CD4-positive, CD25-positive, alpha-beta regulatory T cell (primary cell): ENCODE results near the gene JARID2. TPM values are rescaled to one million over a fixed set of nuclear protein-coding genes. Genes with fewer than 3 reads are reported as not detected.

Experiments used
- ATAC-seq, 2 donors: fragments of 150-1000 bp; cut with Tn5 transposase; one replicate each; pipeline ENCODE4 v1.10.0; 2021; ENCODE audit warnings: low read depth in 2 of 2, moderate number of reproducible peaks in 2 of 2, moderate library complexity in 1 of 2
- DNase-seq, 3 donors: peaks; one replicate each; pipeline versions ENCODE4 v3.0.0 to v3.0.0-alpha.2; 2012 to 2022; ENCODE audit warnings: mixed read lengths in 1 of 3
- H3K27ac ChIP-seq: one replicate; pipeline ENCODE4 v1.7.0; 2013; ENCODE audit warnings: mild to moderate bottlenecking, low read length; ENCODE audit not compliant: insufficient read depth, poor library complexity, severe bottlenecking
- H3K27me3 ChIP-seq: one replicate; pipeline ENCODE4 v1.7.0; 2013; ENCODE audit warnings: low read length; ENCODE audit not compliant: control insufficient read depth, insufficient read depth
- H3K36me3 ChIP-seq: one replicate; pipeline ENCODE4 v1.7.0; 2013; ENCODE audit warnings: mild to moderate bottlenecking, low read length, moderate library complexity; ENCODE audit not compliant: control insufficient read depth, insufficient read depth
- H3K4me1 ChIP-seq: 2 replicates; pipeline ENCODE4 v1.7.0; 2013; ENCODE audit warnings: mild to moderate bottlenecking, low read length; ENCODE audit not compliant: insufficient read depth, control insufficient read depth, poor library complexity, severe bottlenecking
- H3K4me3 ChIP-seq: one replicate; pipeline ENCODE4 v1.7.0; 2013; ENCODE audit warnings: low read depth, mild to moderate bottlenecking, low read length, moderate library complexity
- H3K9me3 ChIP-seq, 2 experiments: 1 replicate in 1 of 2; 2 replicates in 1 of 2; pipeline ENCODE4 v1.7.0; 2013; ENCODE audit warnings: low read length in 2 of 2, mild to moderate bottlenecking in 1 of 2, moderate library complexity in 1 of 2; ENCODE audit not compliant: control insufficient read depth in 2 of 2
- H3K27ac Mint-ChIP-seq, 3 donors: one replicate each; pipeline ENCODE4 v1.8.0; 2020 to 2022; ENCODE audit warnings: mild to moderate bottlenecking in 3 of 3, mixed read lengths in 3 of 3, moderate library complexity in 2 of 3
- H3K27me3 Mint-ChIP-seq: one replicate; pipeline ENCODE4 v1.8.0; 2022; ENCODE audit warnings: mild to moderate bottlenecking, mixed read lengths
- H3K36me3 Mint-ChIP-seq: one replicate; pipeline ENCODE4 v1.8.0; 2020; ENCODE audit warnings: mixed read lengths
- H3K4me1 Mint-ChIP-seq, 4 donors: one replicate each; pipeline ENCODE4 v1.8.0; 2020 to 2022; ENCODE audit warnings: mixed read lengths in 4 of 4, mild to moderate bottlenecking in 1 of 4
- H3K4me3 Mint-ChIP-seq, 4 donors: one replicate each; pipeline ENCODE4 v1.8.0; 2020 to 2022; ENCODE audit warnings: mild to moderate bottlenecking in 4 of 4, mixed read lengths in 4 of 4, moderate library complexity in 3 of 4
- H3K9me3 Mint-ChIP-seq, 7 donors: one replicate each; pipeline ENCODE4 v1.8.0; 2020 to 2022; ENCODE audit warnings: mixed read lengths in 7 of 7, mild to moderate bottlenecking in 3 of 7, moderate library complexity in 2 of 7
- polyA plus RNA-seq, 4 donors: library from polyadenylated mRNA; unstranded; fragments of 300-500 nt; fragmentation: Illumina TruSeq; gene quantifications; one replicate each; pipeline ENCODE4 v1.2.3, GENCODE V29; 2021
- total RNA-seq: library from RNA; stranded (reverse); gene quantifications from one replicate; pipeline ENCODE4 v1.2.3, GENCODE V29; 2022

The JARID2 gene
- total and polyA plus RNA-seq, 5 donors from 2014 or later: 4.1 to 26.1 (median 5.6) TPM

GRCh38 chr6:15372932-15373331 is 127.1 kb downstream of the JARID2 start:
- Histone ChIP-seq H3K4me1 (no peaks in the 10 kb centered on the region), H3K36me3 (peaks cover 10% of the 10 kb centered on the region), H3K9me3 (no peaks in the 10 kb centered on the region), H3K4me3 (no peak overlapping the region), H3K27me3 (no peaks in the 10 kb centered on the region), H3K27ac (no peak overlapping the region)
- ATAC-seq (no peak), DNase-seq (no peak)
- H3K36me3 Mint-ChIP-seq: peaks cover 20% of the 10 kb centered on the region
- H3K27me3 Mint-ChIP-seq: no peaks in the 10 kb centered on the region
- H3K4me3 Mint-ChIP-seq: no peak overlapping the region
- H3K4me1 Mint-ChIP-seq: peaks cover 18 to 48% (median 32%) of the 10 kb centered on the region in 4 donors
- peaks cover 0 to 4% (median 0%) of the 10 kb centered on the region in 7 donors for H3K9me3 Mint-ChIP-seq
- H3K27ac Mint-ChIP-seq: no peak overlapping the region

- no peak overlapping the region for H3K27ac Mint-ChIP-seq
- H3K4me1 ChIP-seq: no peaks in the 10 kb centered on the region
- no peaks in the 10 kb centered on the region for H3K27me3 Mint-ChIP-seq
- DNase-seq (no peak), ATAC-seq (no peak)
- no peaks in the 10 kb centered on the region for H3K9me3 ChIP-seq
- no peaks in the 10 kb centered on the region for H3K27me3 ChIP-seq
- H3K27ac ChIP-seq: no peak overlapping the region
- no peak overlapping the region for H3K4me3 Mint-ChIP-seq
- peaks cover 10% of the 10 kb centered on the region for H3K36me3 ChIP-seq
- peaks cover 18 to 48% (median 36%) of the 10 kb centered on the region in 4 donors for H3K4me1 Mint-ChIP-seq
- H3K4me3 ChIP-seq: no peak overlapping the region
- peaks cover 0 to 4% (median 0%) of the 10 kb centered on the region in 7 donors for H3K9me3 Mint-ChIP-seq
- peaks cover 13% of the 10 kb centered on the region for H3K36me3 Mint-ChIP-seq
Measured at GRCh38 chr6:15374119-15374518, 128.2 kb downstream of the JARID2 start.

GRCh38 chr6:15375018-15375417 is 129.1 kb downstream of the JARID2 start:
- H3K4me3 Mint-ChIP-seq: no peak overlapping the region
- no peak overlapping the region for H3K27ac ChIP-seq
- no peak for DNase-seq
- H3K36me3 Mint-ChIP-seq: peaks cover 13% of the 10 kb centered on the region
- H3K4me1 Mint-ChIP-seq: peaks cover 11 to 47% (median 29%) of the 10 kb centered on the region in 4 donors
- peaks cover 10% of the 10 kb centered on the region for H3K36me3 ChIP-seq
- no peak overlapping the region for H3K4me3 ChIP-seq
- no peaks in the 10 kb centered on the region for H3K9me3 ChIP-seq
- H3K27ac Mint-ChIP-seq: no peak overlapping the region
- no peaks in the 10 kb centered on the region for H3K4me1 ChIP-seq
- peaks cover 0 to 4% (median 0%) of the 10 kb centered on the region in 7 donors for H3K9me3 Mint-ChIP-seq
- ATAC-seq: no peak
- no peaks in the 10 kb centered on the region for H3K27me3 Mint-ChIP-seq
- H3K27me3 ChIP-seq: no peaks in the 10 kb centered on the region

DNA sequence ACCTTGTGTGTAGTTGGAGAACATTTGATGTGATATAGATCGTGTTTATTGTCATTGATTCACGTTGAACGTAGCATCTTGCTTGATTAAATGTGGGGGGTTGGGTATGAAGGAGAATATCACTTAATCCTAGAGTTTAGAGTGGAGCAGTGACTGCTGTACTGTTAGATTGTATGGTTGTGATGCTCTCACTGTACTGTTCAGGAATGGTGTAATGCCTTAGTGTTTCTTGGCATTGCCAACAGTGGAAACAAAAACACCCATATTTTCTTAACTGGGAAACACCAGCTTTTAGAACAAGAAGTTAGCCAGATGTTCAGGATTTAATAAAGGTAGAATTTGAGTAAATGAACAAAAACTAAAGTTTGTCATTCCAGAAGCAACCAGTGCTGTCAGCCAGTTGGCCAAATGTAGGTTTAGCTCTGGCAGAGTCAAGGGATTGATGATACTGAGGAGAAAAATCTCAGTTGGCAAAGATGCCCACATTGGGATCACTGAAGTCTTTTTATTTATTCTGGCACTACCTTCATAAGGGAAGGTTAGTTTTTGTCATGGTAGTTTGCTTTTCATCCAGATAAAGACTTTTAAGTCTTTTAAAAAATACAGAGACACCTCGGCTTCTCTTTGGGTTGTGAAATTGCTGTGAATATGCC is 129.9 kb downstream of the JARID2 start:
- peaks cover 11 to 49% (median 28%) of the 10 kb centered on the region in 4 donors for H3K4me1 Mint-ChIP-seq
- no peaks in the 10 kb centered on the region for H3K4me1 ChIP-seq
- H3K4me3 ChIP-seq: no peak overlapping the region
- H3K27me3 Mint-ChIP-seq: no peaks in the 10 kb centered on the region
- H3K36me3 Mint-ChIP-seq: peaks cover 13% of the 10 kb centered on the region
- H3K36me3 ChIP-seq: peaks cover 10% of the 10 kb centered on the region
- H3K9me3 Mint-ChIP-seq: peaks cover 0 to 4% (median 0%) of the 10 kb centered on the region in 7 donors
- H3K27me3 ChIP-seq: no peaks in the 10 kb centered on the region
- ATAC-seq (no peak), DNase-seq (no peak)
- H3K4me3 Mint-ChIP-seq: no peak overlapping the region
- no peaks in the 10 kb centered on the region for H3K9me3 ChIP-seq
- peak overlapping the region in 1 of 3 donors; percentile 48 for H3K27ac Mint-ChIP-seq
- no peak overlapping the region for H3K27ac ChIP-seq

GRCh38 chr6:15376900-15377487 is 131.1 kb downstream of the JARID2 start:
- Mint-ChIP-seq H3K4me3 (no peak overlapping the region), H3K27ac (peak overlapping the region in 1 of 3 donors; percentile 48)
- DNase-seq: no peak

DNA sequence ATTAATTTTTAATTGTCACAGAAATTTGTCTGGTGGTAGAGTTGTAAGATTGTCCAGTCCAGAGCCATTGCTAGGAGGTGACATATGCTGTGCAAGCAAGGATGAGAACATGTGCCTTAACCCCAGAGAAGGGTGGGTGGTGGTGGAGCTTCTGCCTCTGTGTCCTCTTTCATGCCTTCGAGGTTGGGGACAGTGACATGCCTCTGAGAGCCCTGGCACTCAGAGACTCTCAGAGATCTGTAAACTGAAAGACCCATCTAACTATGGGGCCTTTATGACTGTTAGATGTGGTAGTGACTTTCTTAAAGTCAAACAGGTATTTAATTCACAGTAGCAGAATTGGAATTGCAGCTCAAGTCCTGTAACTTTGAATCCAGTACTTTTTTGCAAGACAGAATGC is 132.4 kb downstream of the JARID2 start:
- Histone ChIP-seq H3K4me3 (no peak overlapping the region), H3K27me3 (no peaks in the 10 kb centered on the region), H3K4me1 (no peaks in the 10 kb centered on the region), H3K36me3 (peaks cover 10% of the 10 kb centered on the region), H3K9me3 (no peaks in the 10 kb centered on the region), H3K27ac (no peak overlapping the region)
- no peak for DNase-seq
- no peak for ATAC-seq
- peaks cover 0 to 4% (median 0%) of the 10 kb centered on the region in 7 donors for H3K9me3 Mint-ChIP-seq
- peaks cover 13% of the 10 kb centered on the region for H3K36me3 Mint-ChIP-seq
- H3K27ac Mint-ChIP-seq: no peak overlapping the region
- H3K27me3 Mint-ChIP-seq: no peaks in the 10 kb centered on the region
- peak overlapping the region in 1 of 4 donors; percentile 8 for H3K4me3 Mint-ChIP-seq
- H3K4me1 Mint-ChIP-seq: peaks cover 21 to 55% (median 36%) of the 10 kb centered on the region in 4 donors

More at GRCh38 chr6:15376900-15377487, 131.1 kb downstream of the JARID2 start:
- H3K4me1 Mint-ChIP-seq: peaks cover 16 to 49% (median 32%) of the 10 kb centered on the region in 4 donors
- H3K36me3 Mint-ChIP-seq: peaks cover 13% of the 10 kb centered on the region
- H3K4me3 ChIP-seq: no peak overlapping the region
- H3K9me3 Mint-ChIP-seq: peaks cover 0 to 4% (median 0%) of the 10 kb centered on the region in 7 donors
- no peaks in the 10 kb centered on the region for H3K27me3 Mint-ChIP-seq
- H3K27me3 ChIP-seq: no peaks in the 10 kb centered on the region
- no peaks in the 10 kb centered on the region for H3K9me3 ChIP-seq
- no peak for ATAC-seq
- no peak overlapping the region for H3K27ac ChIP-seq
- no peaks in the 10 kb centered on the region for H3K4me1 ChIP-seq
- H3K36me3 ChIP-seq: peaks cover 10% of the 10 kb centered on the region

DNA sequence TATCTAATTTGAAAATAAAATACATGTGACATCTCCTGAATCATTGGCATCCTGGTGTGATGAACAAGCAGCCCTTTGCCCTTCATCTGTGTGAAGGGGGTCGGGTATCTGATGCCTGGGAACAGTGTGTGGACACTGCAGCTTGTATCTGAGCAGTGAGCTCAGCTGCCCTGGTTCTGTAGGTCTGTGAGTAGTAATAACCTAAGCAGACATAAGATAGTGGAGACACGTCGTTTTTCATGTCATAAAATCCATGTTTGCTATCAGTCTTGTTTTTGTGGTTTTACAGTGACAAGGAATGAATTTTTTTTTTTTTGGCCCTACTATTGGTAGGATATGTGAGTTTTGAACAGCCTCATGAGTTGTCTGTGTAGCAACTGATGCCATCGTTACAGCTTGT is 133.0 kb downstream of the JARID2 start:
- no peak overlapping the region for H3K4me3 Mint-ChIP-seq
- H3K9me3 Mint-ChIP-seq: peaks cover 0 to 4% (median 0%) of the 10 kb centered on the region in 7 donors
- H3K27ac Mint-ChIP-seq: peak overlapping the region in 1 of 3 donors; percentile 20

More for the DNA sequence above, 133.0 kb downstream of the JARID2 start:
- no peaks in the 10 kb centered on the region for H3K9me3 ChIP-seq
- no peaks in the 10 kb centered on the region for H3K27me3 ChIP-seq
- ATAC-seq: no peak
- peaks cover 10% of the 10 kb centered on the region for H3K36me3 ChIP-seq
- H3K4me1 Mint-ChIP-seq: peaks cover 24 to 58% (median 38%) of the 10 kb centered on the region in 4 donors
- DNase-seq: no peak
- H3K27ac ChIP-seq: no peak overlapping the region
- peaks cover 13% of the 10 kb centered on the region for H3K36me3 Mint-ChIP-seq
- H3K4me1 ChIP-seq: no peaks in the 10 kb centered on the region
- no peaks in the 10 kb centered on the region for H3K27me3 Mint-ChIP-seq
- no peak overlapping the region for H3K4me3 ChIP-seq
